Vagina (tissue), 2 donors: ENCODE results near the gene C14orf39. TPM values are rescaled to one million over a fixed set of nuclear protein-coding genes. Genes with fewer than 3 reads are reported as not detected.

Experiments
- DNase-seq, 2 donors: peaks; one replicate each; pipeline ENCODE4 v3.0.0-alpha.2; 2017; ENCODE audit errors: extremely low spot score in 2 of 2
- H3K27ac ChIP-seq: fragments of 200-600 bp; sonication (generic); one replicate; pipeline ENCODE4 v1.5.1; 2019
- H3K27me3 ChIP-seq: fragments of 200-600 bp; sonication (generic); one replicate; pipeline ENCODE4 v1.5.1; 2019
- H3K36me3 ChIP-seq, 2 donors: fragments of 200-600 bp; sonication (generic); one replicate each; pipeline ENCODE4 v1.5.1; 2017 to 2019
- H3K4me1 ChIP-seq: fragments of 200-600 bp; sonication (generic); one replicate; pipeline ENCODE4 v1.5.1; 2019
- H3K4me3 ChIP-seq, 2 donors: fragments of 200-600 bp; sonication (generic); 1 replicate in 1 of 2; 2 replicates in 1 of 2; pipeline ENCODE4 v1.5.1; 2016 to 2019
- H3K9me3 ChIP-seq: fragments of 200-600 bp; sonication (generic); one replicate; pipeline ENCODE4 v1.5.1; 2019
- CTCF ChIP-seq, 3 experiments: fragments of 450-650 bp in 2 of 3; fragments of 200-600 bp in 1 of 3; sonication (generic) in 1 of 3; IDR thresholded peaks; one replicate each; pipeline ENCODE4 v1.5.1; 2017 to 2019; ENCODE audit warnings: antibody characterized with exemption in 3 of 3, mild to moderate bottlenecking in 2 of 3, moderate library complexity in 2 of 3
- POLR2A ChIP-seq, 2 donors: fragments of 450-650 bp; IDR thresholded peaks; one replicate each; pipeline ENCODE4 v1.6.1; 2017; ENCODE audit warnings: antibody characterized with exemption in 2 of 2, mild to moderate bottlenecking in 2 of 2, moderate library complexity in 2 of 2
- POLR2AphosphoS5 ChIP-seq, 2 donors: sonication (generic); formaldehyde crosslinking; IDR thresholded peaks; one replicate each; pipeline ENCODE4 v1.9.0; 2017; ENCODE audit warnings: antibody characterized with exemption in 2 of 2, mild to moderate bottlenecking in 2 of 2, low read depth in 1 of 2; ENCODE audit not compliant: insufficient read depth in 1 of 2
- intact Hi-C: fragments of 100-400 bp; cut with DNase I; formaldehyde crosslinking; loops from one replicate; pipeline ENCODE4 v1.15.1; 2023
- total RNA-seq: library from RNA; depleted of rRNA; stranded (reverse); fragments of >200 nt; gene quantifications from one replicate; pipeline ENCODE4 v1.2.3, GENCODE V29; 2016

C14orf39 gene
- total RNA-seq, 1 donor from 2014 or later = not detected

- intact Hi-C loops = no loop called here
- H3K9me3 ChIP-seq = no peaks in the 10 kb centered on the region
- no peak overlapping the region for H3K4me3 ChIP-seq
- TF ChIP-seq POLR2AphosphoS5 (IDR thresholded peaks at IDR 0.05; ENCODE audit: insufficient read depth in 1 of 2, low read depth in 1 of 2) (no peak), CTCF (IDR thresholded peaks at IDR 0.05) (no peak), POLR2A (IDR thresholded peaks at IDR 0.05) (no peak)
- no peaks in the 10 kb centered on the region for H3K36me3 ChIP-seq
- H3K27ac ChIP-seq = no peak overlapping the region
- no peaks in the 10 kb centered on the region for H3K27me3 ChIP-seq
- no peaks in the 10 kb centered on the region for H3K4me1 ChIP-seq
- no peak for DNase-seq
These were observed 10.1 kb upstream of the C14orf39 start for GRCh38 chr14:60495946-60496345.

- intact Hi-C loops = no loop called here
- no peak for DNase-seq
- Histone ChIP-seq H3K4me1 (peaks cover 9% of the 10 kb centered on the region), H3K36me3 (no peaks in the 10 kb centered on the region), H3K4me3 (no peak overlapping the region), H3K27me3 (peaks cover 6% of the 10 kb centered on the region), H3K9me3 (no peaks in the 10 kb centered on the region), H3K27ac (no peak overlapping the region)
- TF ChIP-seq CTCF (IDR thresholded peaks at IDR 0.05) = no peak
- TF ChIP-seq POLR2AphosphoS5 (IDR thresholded peaks at IDR 0.05; ENCODE audit: insufficient read depth in 1 of 2, low read depth in 1 of 2) = no peak
- TF ChIP-seq POLR2A (IDR thresholded peaks at IDR 0.05) = no peak
These were observed 4.4 kb upstream of the C14orf39 start for GRCh38 chr14:60490270-60490669.

GRCh38 chr14:60488175-60488574 lies 2.3 kb upstream of the C14orf39 start:
- no peak for DNase-seq
- Histone ChIP-seq H3K27me3 (peaks cover 10% of the 10 kb centered on the region), H3K27ac (no peak overlapping the region), H3K4me3 (no peak overlapping the region), H3K9me3 (no peaks in the 10 kb centered on the region), H3K4me1 (peaks cover 10% of the 10 kb centered on the region), H3K36me3 (no peaks in the 10 kb centered on the region)
- intact Hi-C loops = no loop called here
- no peak for TF ChIP-seq POLR2A (IDR thresholded peaks at IDR 0.05)
- TF ChIP-seq POLR2AphosphoS5 (IDR thresholded peaks at IDR 0.05; ENCODE audit: insufficient read depth in 1 of 2, low read depth in 1 of 2) = no peak
- TF ChIP-seq CTCF (IDR thresholded peaks at IDR 0.05) = no peak

- no peak overlapping the region for H3K27ac ChIP-seq
- no peaks in the 10 kb centered on the region for H3K9me3 ChIP-seq
- intact Hi-C loops = no loop called here
- no peak for DNase-seq
- H3K4me3 ChIP-seq = no peak overlapping the region
- peaks cover 10% of the 10 kb centered on the region for H3K4me1 ChIP-seq
- no peaks in the 10 kb centered on the region for H3K36me3 ChIP-seq
- peaks cover 10% of the 10 kb centered on the region for H3K27me3 ChIP-seq
- TF ChIP-seq CTCF (IDR thresholded peaks at IDR 0.05) (no peak), POLR2AphosphoS5 (IDR thresholded peaks at IDR 0.05; ENCODE audit: insufficient read depth in 1 of 2, low read depth in 1 of 2) (no peak), POLR2A (IDR thresholded peaks at IDR 0.05) (no peak)
These were observed 1.3 kb upstream of the C14orf39 start for GRCh38 chr14:60487211-60487610.

GRCh38 chr14:60485057-60485597 lies 736 bp downstream of the C14orf39 start:
- TF ChIP-seq POLR2A (IDR thresholded peaks at IDR 0.05) (no peak), CTCF (IDR thresholded peaks at IDR 0.05) (no peak), POLR2AphosphoS5 (IDR thresholded peaks at IDR 0.05; ENCODE audit: insufficient read depth in 1 of 2, low read depth in 1 of 2) (no peak)
- intact Hi-C loops = no loop called here
- no peaks in the 10 kb centered on the region for H3K36me3 ChIP-seq
- peaks cover 5% of the 10 kb centered on the region for H3K9me3 ChIP-seq
- no peak for DNase-seq
- no peak overlapping the region for H3K27ac ChIP-seq
- H3K4me3 ChIP-seq = peak overlapping the region in 1 of 2 donors; percentile 31
- peaks cover 10% of the 10 kb centered on the region for H3K27me3 ChIP-seq
- peaks cover 10% of the 10 kb centered on the region for H3K4me1 ChIP-seq
